ENCODE results near the gene HRAS.

- no peak for TF ChIP-seq CTCF (IDR thresholded peaks at IDR 0.05 in 4 of 5, conservative IDR thresholded peaks at IDR 0.05 in 1 of 5)
- TF ChIP-seq POLR2A (IDR thresholded peaks at IDR 0.05): no peak
Observed at GRCh38 chr11:507727-508515, 27.5 kb downstream of the HRAS start.
